ENCODE measurements around the gene DDHD1. TPM values are rescaled to one million over a fixed set of nuclear protein-coding genes. Genes with fewer than 3 reads are reported as not detected.

The DDHD1 gene
- total and polyA plus RNA-seq, 7 donors: 2.8 to 7.6 (median 4.6) TPM

DNA sequence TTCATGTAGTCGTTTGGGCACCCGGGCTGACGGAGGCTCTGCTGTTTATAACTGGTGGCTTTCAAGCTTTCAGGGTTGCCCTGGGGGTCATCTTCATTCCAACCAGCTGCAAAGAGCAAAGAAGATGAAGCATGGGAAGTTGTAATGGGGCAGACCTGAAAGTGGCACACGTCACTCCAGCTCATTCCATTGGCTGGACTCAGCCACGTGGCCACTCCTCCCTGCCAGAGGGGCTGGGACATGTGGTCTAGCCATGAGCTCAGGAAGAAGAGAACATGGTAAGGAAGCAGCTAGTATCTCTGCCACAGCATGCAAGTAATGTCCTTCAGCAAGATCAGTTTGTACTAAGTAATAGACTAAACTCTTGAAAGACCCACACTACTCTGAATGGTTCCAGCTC is 150.5 kb downstream of the DDHD1 start:
- WGBS, 3 donors: 57 to 68% (median 58%) methylated on average over 5 of the region's 5 CpGs
- TF ChIP-seq, protein P1, sequence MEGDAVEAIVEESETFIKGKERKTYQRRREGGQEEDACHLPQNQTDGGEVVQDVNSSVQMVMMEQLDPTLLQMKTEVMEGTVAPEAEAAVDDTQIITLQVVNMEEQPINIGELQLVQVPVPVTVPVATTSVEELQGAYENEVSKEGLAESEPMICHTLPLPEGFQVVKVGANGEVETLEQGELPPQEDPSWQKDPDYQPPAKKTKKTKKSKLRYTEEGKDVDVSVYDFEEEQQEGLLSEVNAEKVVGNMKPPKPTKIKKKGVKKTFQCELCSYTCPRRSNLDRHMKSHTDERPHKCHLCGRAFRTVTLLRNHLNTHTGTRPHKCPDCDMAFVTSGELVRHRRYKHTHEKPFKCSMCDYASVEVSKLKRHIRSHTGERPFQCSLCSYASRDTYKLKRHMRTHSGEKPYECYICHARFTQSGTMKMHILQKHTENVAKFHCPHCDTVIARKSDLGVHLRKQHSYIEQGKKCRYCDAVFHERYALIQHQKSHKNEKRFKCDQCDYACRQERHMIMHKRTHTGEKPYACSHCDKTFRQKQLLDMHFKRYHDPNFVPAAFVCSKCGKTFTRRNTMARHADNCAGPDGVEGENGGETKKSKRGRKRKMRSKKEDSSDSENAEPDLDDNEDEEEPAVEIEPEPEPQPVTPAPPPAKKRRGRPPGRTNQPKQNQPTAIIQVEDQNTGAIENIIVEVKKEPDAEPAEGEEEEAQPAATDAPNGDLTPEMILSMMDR (IDR thresholded peaks at IDR 0.05): no peak
- no peak for ATAC-seq
- no peak for DNase-seq
- Histone ChIP-seq H3K36me3 (ENCODE audit: insufficient read depth in 1 of 2, low read depth in 1 of 2) (no peaks in the 10 kb centered on the region), H3K4me3 (no peak overlapping the region), H3K9me3 (no peaks in the 10 kb centered on the region), H3K27me3 (ENCODE audit: insufficient read depth in 3 of 3, low read length in 2 of 3) (peaks cover 0 to 2% (median 0%) of the 10 kb centered on the region in 3 donors), H3K27ac (no peak overlapping the region), H3K4me1 (no peaks in the 10 kb centered on the region)
- intact Hi-C loops (cut with DNase I): no loop called here

DNA sequence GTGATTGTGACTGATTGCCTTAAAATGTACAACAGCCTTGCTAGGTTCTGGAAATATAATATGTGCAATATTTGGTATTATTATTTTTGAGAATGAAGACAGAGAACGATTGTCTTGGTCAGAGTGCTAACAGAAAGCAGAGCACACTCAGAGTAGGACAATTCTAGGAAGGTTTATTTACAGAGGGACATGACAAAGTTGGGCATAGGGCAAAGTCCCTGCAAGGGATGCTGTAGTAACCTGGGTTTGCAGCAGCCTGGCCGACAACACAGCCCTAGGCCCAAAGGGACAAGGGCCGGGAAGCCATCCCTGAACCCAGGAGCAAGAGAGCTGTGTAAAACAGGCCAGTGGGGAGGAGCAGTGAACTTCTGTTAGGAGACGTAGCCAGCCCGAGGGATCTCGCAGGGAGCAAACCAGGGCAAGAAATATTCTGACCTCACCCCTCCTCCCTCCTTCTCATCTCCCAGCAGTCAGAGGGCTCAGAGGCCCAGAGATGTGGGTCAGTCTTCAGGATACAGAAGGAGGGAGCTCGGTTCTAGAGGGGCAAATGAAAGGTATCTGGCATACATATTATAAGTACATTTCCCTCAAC is 151.2 kb downstream of the DDHD1 start:
- DNase-seq (peak in 1 of 2 donors; percentile 59), ATAC-seq (peak in 1 of 4 donors; percentile 44)
- Histone ChIP-seq H3K4me1 (no peaks in the 10 kb centered on the region), H3K9me3 (no peaks in the 10 kb centered on the region), H3K27me3 (ENCODE audit: insufficient read depth in 3 of 3, low read length in 2 of 3) (peaks cover 0 to 2% (median 0%) of the 10 kb centered on the region in 3 donors), H3K36me3 (ENCODE audit: insufficient read depth in 1 of 2, low read depth in 1 of 2) (no peaks in the 10 kb centered on the region), H3K4me3 (no peak overlapping the region), H3K27ac (no peak overlapping the region)
- 55 to 61% (median 57%) methylated on average over 7 of the region's 7 CpGs for WGBS, 3 donors
- intact Hi-C loops (cut with DNase I): no loop called here
- TF ChIP-seq, protein P1 (IDR thresholded peaks at IDR 0.05): no peak

DNA sequence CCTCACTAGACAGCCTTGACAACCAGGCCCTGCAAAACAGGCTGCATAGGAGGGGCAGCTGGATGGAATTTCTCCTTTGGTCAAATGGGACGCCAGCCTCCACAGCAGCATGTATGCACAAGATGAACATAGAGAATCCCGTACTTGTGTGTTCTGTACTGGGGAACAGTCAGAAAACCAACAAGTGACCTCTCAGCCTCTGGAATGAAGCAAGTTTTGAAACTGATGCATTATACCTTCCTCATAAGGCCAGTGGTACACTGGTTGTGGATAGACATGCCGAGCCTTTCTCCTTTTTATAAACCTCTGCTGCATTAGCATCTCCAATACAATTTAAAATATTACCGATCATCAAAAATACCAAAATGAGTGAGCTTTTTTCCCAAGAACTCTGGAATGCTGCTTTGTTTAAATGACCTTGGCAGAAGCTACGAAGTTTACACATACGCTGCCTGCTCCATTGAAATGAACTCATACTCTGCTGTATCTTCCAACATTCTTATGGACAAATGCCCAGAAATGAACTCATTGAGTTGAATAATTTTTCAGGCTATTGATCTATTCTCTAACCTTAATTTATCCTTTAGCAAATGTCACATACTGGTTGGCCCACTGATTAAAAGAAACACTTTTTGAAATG is 154.6 kb downstream of the DDHD1 start:
- 43 to 48% (median 44%) methylated on average over 6 of the region's 6 CpGs for WGBS, 3 donors
- Histone ChIP-seq H3K36me3 (ENCODE audit: insufficient read depth in 1 of 2, low read depth in 1 of 2) (no peaks in the 10 kb centered on the region), H3K4me3 (no peak overlapping the region), H3K27me3 (ENCODE audit: insufficient read depth in 3 of 3, low read length in 2 of 3) (peaks cover 0 to 2% (median 0%) of the 10 kb centered on the region in 3 donors), H3K27ac (no peak overlapping the region), H3K9me3 (no peaks in the 10 kb centered on the region), H3K4me1 (no peaks in the 10 kb centered on the region)
- DNase-seq (no peak), ATAC-seq (no peak)
- intact Hi-C loops (cut with DNase I): no loop called here
- TF ChIP-seq, protein P1 (IDR thresholded peaks at IDR 0.05): no peak

DNA sequence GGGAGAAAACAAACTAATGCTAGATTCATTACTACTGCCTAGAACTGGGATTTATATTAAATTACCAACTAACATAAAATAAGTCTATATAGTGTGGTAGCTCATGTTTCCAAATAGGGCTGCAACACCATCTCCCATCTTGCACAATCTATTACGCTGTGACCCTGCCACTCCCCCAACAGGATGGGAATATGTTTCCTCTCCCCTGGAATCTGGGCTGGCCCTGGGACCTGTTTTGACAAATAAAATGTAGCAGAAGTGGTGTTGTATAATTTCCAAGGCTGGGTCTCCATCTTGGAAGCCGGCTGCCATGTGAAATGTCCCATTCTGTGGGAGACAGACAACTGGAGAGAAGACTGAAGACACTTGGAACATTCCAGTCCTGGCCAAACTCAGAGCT is 156.6 kb downstream of the DDHD1 start:
- ATAC-seq: no peak

More for the DNA sequence above, 156.6 kb downstream of the DDHD1 start:
- Histone ChIP-seq H3K9me3 (no peaks in the 10 kb centered on the region), H3K27me3 (ENCODE audit: insufficient read depth in 3 of 3, low read length in 2 of 3) (peaks cover 0 to 2% (median 0%) of the 10 kb centered on the region in 3 donors), H3K27ac (no peak overlapping the region), H3K4me1 (no peaks in the 10 kb centered on the region), H3K4me3 (no peak overlapping the region), H3K36me3 (ENCODE audit: insufficient read depth in 1 of 2, low read depth in 1 of 2) (no peaks in the 10 kb centered on the region)
- TF ChIP-seq, protein P1 (IDR thresholded peaks at IDR 0.05): no peak
- intact Hi-C loops (cut with DNase I): no loop called here
- WGBS, 3 donors: 81 to 88% (median 85%) methylated on average over 2 of the region's 2 CpGs
- no peak for DNase-seq
